IPS DF 4.7 (cell line): ENCODE measurements around the gene MRPL21.

Experiments
- DNase-seq: peaks from one replicate; pipeline ENCODE4 v3.0.0-alpha.2; 2013; ENCODE audit warnings: low spot score; ENCODE audit errors: extremely low read depth

Gene MRPL21

DNA sequence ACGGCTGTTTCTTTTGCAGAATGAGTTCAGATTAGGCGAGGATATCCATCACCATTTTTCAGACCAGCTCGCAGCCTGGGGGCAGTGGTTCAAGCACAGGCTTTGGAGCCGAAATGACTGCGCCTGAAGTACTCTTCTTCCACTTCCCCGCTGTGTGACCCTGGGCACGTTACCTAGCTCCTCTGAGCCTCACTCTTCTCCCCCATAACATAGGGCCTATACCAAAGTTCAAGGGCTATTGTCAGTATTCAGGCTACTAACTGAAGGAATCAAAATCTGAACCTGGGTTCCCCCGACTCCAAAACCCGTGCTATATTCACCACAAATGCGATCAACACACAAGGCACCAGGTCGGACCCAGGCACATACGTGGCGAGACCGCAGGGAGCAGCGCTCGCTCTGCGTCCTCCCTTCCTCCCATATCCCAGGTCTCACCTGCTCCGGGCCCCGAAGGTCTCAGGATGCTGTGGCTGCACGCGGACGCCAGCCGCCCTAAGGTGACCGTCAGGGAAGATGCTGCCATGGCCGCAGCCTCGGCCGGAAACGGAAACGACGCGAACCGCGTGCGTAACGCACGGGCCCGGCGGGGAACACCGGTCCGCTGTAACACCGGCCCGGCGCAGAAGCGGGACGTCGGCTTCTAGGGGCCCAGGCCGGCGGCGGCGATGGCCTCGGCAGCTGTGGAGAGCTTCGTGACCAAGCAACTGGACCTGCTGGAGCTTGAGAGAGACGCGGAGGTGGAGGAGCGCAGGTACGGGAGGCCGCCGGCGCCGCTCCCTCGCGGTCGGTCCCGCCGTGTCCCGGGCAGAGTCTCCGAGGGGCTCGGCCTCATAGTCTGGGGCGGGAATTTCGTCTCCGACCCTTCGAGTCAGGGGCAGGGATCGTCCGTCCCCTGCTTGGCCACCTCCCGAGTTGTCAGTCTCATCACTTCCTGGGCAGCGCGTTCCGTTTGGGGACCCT is at the start of gene MRPL21, which contains the start of gene IGHMBP2:
Gene MRPL21, minus strand, starts transcription at position 545 of the 960 bp plus-strand sequence. Its CDS starts 22 bp downstream, at position 523.
Gene IGHMBP2, plus strand, starts transcription at position 604 of the 960 bp plus-strand sequence. Its CDS starts 62 bp downstream, at position 666.
- DNase-seq: peak; percentile 41

DNA sequence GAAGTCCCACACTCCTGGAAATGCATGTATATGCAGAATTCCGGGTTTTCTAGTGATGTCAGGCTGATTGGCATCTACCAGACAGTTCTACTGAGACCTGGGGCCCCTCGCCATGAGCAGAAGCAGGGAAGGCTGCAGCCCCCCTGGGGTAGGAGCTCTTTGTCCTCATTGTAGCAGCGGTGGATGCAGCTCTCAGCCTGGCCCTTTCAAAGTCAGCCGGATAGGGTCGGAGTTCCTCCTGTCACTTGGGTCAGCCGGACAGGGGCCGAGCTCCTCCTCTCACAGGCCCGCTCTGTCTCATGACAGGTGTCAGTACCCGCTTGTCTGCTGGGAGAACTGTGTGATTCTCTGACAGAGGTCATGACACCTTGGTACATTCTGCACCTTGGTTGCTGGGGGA is 47.1 kb upstream of the MRPL21 start:
- DNase-seq: no peak

DNA sequence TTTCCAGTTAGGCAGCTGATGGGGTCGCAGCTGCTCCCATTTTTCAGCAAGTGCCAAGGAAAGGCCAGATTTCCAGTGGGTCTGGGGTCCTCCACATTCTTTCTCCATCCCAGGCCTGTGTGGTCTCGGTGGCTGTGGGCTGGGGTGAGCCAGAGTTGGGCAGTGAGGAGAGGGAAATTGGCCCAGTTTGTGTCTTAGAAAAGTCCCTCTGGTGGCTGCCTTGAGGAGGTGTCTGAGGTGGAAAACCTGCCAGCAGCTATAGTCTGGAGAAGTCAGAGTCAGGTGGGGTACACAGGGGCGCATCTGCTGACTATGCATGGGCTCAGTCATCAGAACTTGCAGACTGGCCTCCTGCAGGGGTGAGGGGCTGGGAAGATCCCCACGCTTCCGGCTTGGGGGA is 46.6 kb upstream of the MRPL21 start:
- DNase-seq: peak; percentile 38

DNA sequence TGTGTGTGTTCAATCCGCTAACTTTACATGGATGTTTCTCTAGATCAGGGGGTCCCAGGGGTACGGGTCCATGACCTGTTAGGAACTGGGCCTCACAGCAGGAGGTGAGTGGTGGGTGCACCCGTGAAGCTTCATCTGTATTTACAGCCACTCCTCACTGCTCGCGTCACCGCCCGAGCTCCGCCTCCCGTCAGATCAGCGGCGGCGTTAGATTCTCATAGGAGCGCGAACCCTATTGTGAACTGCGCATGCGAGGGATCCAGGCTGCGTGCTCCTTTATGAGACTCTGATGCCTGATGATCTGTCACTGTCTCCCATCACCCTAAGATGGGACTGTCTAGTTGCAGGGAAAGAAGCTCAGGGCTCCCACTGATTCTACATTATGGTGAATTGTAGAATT is 45.3 kb upstream of the MRPL21 start:
- DNase-seq: no peak

DNA sequence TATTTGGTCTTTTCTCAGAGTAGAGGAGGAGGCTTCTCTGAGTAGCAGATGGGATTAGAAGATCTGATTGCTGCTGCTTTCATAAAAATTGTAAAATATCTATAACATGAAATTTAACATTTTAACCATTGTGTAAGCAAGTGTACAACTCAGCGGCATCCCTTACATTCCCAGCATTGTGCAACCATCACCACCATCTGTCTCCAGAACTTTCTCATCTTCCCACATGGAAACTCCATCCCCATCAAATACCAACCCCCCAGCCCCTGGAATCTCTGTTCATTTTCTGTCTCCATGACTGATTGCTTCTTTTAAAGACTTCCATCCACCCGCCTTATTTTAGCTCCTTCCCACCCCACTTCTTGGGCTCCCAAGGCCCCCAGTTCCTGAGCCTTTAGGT is 44.9 kb upstream of the MRPL21 start:
- DNase-seq: no peak

DNA sequence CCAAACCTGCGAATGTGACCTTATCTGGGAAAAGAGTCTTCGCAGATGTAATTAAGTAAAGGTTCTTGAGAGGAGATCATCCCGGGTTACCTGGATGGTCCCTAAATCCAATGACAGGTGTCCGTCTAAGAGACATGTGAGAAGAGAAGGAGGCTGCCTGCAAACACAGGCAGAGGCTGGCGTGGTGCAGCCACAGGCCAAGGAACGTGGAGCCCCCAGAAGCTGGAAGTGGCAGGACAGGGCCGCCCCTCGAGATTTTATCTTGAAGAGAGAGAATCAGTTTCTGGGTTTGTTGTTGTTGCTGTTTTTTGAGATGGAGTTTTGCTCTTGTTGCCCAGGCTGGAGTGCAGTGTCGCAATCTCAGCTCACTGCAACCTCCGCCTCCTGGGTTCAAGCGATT is 43.5 kb upstream of the MRPL21 start:
- no peak for DNase-seq

DNA sequence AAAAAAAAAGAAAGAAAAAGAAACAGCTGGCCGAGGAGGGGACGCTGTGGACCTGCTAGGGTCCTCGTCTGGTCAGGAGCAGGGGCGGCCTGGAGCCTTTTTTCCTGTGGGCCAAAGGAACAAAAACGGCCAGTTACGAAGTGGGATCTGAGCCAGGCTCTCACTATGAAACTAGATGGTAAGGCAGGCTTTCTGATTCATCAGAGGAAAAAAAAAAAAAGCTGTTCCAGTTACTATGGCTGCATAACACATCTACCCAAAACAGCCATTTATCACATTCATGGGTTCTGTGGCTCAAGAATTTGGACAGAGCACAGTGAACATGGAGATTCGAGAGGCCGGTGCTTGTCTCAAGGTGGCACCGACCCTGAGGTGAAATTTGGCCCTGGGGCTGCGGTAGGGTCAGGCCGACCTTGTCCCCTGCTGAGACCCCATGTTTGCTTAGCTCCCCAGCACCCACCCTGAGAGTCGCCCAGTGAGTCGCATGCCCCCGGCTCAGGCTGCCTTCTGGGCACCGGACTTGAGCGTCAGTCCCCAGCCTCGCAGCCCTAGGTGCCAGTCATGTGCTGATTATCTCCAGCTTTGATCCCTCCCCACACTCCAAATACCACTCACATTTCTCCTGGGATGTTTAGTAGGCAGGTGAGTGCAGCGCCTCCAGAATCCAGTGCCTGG is 42.9 kb upstream of the MRPL21 start:
- no peak for DNase-seq

DNA sequence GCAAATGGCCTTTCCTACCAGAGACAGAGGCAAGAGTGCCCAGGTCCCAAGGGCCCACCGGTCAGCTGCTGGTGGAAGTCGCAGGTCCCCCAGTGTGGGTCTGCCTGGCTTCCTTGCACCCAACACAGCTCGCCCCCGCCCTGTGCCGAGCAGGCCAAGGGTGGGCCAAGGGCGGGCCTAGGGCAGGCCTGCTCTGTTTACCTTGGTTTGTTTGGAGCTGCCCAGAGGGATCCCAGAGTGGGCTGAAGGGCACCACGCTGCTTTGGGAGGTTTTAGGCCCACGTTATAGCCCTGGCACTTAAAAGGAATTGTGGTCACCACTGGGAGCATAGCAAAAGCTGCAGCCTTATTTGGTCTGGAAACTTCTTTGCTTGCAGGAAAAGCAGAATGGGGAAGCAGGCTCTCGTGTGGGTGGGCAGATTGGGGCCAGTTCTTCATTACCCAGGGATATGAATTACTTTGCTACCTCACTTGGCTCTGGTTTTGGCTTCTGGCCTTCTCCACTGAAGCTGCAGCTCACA is 39.2 kb upstream of the MRPL21 start:
- no peak for DNase-seq

DNA sequence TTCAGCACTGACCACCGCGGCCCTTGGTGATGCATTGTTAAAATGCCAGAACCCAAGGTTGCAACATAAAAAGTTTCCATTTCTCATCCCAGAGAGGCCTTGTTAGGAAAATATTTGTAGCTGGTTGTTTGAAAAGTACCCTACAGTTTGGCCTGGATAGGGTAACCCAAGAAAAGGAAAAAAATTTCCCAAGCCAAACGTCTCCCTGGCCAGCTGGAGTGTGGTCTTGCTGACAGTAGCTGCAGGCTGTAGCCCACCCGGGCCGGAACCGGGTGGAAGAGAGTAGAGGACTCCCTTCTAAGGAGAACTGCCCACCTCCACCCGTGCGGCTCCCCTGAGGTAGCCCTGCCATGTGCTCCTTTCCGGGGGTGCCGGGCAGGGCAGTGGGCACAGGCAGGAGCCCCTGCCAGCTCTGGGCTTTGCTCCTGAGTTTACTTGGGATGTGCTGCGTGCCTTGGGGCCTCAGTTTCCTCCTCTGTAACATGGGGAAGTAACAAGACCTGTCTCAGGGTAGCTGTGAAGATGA is 38.5 kb upstream of the MRPL21 start:
- DNase-seq: no peak

DNA sequence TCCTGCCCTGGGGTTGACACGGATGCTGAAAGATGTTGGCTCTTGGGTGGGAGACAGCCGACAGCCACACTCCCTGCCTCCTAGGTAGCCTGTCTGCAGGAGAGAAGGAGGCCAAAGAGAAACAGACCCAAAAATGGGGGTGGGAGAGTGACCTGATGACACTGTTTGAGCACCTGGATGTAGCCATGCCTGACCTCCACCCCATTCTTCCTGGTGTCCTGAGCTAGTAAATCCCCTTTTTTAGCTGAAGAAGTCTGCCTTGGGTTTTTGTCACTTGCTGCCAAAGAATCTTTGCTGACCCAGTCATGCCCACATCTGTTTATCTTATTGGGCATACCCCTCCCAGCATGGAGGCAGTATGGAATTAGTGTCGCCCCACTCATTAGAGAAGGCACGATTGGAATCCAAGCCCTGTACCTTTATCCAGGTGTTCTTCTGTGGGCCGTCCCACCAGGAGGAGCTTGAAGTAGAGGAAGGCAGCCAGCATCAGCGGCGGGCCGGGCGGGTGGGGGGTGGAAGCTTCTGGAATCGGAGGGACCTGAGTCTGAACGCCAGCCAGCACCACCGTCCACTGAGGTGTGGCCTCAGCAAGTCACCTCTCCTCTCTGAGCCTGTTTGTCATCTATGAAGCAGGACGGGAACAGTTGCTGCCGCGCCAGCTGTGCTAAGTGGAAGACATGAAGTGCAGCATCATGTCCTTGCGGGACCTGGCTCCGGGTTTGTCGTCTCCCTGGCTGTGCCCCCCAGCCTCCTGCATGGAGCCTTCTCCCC is 37.9 kb upstream of the MRPL21 start:
- DNase-seq: no peak

DNA sequence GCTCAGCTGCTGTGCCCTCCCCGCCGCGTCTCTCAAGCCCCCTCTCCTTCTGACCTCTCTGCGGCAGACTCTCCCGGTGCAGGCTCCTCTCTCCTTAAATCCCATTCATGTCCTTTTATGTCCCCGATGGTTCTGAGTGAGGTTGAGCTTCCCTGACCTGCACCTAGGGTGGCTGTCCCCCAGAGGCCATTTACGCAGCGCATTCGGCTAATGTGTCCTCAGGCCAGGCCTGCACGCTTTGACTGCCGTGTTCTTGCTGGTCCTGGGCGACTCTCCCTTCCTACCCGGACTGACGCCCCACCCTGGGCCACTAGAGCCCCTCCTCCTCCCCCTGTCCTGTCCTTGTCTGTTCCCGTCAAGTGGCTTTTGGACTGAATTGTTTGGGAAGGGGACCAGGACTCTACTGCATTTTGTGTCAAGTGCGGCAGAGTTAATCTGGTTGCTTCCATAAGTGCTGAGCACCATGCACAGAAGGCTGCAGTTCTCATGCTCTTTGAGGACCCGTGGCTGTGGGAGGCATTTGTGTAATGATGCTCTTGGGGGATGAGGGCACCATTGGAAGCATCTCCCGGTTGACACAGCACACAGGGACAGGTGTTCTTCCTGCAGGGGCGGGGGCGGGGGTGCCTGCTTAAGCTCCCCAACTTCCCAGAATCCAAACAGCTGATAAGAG is 37.2 kb upstream of the MRPL21 start:
- no peak for DNase-seq

DNA sequence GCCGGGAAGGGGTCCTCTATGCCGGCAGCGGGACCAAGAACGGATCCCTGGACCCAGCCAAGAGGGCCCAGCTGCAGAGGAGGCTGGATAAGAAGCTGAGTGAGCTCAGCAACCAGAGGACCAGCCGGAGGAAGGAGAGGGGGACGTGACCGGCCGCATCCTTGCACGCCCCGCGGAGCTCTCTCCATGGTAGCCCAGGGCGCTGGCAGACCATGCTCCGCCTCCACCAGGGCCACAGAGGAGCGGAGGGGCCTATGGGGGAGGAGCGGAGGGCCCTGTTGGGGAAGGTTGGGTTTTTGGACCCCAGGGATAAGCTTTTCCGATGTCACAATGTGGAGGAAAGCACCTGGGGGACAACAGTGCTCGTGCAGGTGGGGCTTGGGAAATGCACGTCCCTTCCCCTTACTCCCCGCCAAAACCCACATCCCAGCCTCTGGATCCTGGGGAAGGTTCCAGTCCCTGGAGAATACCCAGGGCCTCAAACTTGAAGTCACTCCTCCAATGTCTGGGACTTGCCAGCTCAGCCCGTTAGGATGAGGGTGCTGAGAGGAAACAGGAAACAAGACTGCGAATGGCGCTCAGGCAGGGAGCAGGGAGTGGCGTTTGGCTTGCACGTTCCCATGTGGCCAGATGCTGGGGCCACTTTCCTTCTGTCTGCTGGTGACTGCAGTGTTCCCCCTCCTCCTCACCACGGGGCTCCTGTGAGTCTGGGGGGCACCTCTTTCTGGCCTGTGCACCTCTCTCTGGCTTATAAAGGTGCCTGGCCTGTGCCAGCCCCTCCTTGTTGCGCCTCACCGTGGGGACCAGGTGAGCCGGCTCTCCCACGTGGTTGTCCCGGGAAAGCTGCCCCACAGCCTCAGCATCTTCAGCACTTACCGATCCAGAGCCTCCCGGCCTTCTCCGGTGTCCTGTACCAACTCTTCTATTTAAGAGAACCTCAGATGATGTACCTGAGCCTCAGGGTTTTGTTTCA is 36.2 kb upstream of the MRPL21 start:
- DNase-seq: no peak

DNA sequence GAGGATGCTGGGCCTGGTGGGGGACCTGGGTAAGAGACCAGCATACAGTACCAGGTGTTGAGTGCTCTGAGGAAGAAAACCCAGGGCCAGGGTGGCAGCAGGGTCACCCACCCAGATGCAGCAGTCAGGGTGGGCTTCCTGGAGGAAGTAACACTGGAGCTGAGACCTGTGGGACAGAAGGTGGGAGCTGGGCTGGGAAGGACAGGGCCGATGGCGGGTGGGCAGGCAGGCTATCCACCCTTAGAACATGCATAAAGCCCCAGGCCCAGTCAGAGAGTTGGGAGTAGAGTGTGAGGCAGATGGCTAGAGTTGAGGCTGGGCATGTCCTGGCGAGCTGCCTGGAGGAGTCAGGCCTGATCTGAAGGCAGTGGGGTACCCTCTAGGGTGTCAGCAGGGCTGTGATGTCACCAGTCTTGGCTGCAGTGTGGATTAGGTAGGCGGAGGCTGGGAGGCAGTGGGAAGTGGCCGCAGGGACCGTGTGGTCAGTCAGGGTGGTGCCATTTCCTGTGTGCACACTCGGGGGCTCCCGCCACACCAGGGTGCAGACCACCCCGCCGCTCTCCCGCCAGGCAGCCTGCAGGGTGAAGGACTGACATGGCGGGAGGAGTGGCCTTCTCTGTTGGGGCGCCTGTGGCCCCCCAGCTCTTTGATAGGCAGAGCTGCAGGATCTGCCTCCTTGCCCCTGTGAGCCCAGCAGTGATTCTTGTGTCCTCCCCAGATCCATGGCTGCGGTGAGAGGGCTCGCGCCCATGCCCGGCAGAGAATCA is 35.4 kb upstream of the MRPL21 start:
- no peak for DNase-seq

DNA sequence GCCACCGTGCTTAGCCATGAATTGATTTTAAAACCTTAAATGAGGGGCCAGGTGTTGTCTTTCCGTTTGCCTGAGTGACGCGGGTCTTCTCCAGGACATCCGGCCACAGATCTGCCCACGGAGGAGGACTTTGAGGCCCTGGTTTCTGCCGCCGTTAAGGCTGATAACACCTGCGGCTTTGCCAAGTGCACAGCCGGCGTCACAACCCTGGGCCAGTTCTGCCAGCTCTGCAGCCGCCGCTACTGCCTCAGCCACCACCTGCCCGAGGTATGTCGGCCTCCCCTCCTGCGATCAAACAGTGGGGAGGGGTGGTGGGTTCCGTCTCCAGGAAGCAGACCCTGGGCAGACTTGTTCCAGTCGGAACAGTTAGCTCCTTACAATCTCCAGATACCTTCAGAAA is 34.5 kb upstream of the MRPL21 start:
- no peak for DNase-seq

DNA sequence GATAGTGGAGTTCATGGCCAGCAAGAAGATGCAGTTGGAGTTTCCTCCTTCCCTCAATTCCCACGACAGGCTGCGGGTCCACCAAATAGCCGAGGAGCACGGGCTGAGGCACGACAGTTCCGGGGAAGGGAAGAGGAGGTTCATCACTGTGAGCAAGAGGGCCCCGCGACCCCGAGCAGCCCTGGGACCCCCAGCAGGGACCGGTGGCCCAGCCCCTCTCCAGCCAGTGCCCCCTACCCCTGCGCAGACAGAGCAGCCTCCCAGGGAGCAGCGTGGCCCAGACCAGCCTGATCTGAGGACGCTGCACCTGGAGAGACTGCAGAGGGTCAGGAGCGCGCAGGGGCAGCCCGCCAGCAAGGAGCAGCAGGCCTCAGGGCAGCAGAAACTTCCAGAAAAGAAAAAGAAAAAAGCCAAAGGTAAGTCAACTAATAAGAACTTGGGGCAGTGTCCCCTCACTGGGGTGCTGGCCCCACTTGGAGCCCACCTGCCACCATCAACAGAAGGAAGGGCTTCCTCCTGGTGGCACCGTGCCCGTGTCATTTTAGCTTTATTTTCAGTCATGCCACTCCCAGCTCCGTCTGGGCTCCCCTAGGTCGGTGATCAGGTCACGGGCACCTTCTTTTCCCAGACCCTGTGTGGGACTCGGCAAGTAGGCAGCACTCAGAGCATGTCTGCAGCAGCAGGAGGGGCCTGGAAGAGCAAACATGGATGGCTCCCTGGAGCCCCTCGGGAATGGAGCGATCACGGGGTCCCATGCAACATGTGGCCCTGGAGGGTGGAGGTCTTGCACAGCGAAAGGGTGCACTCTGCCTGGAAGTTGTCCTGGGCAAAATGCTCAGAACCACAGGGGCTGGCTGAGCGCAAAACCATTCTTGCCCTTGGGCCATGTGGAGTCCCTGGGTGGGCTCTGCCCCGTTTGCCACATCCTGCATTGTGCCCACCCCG is 33.3 kb upstream of the MRPL21 start:
- DNase-seq: no peak

DNA sequence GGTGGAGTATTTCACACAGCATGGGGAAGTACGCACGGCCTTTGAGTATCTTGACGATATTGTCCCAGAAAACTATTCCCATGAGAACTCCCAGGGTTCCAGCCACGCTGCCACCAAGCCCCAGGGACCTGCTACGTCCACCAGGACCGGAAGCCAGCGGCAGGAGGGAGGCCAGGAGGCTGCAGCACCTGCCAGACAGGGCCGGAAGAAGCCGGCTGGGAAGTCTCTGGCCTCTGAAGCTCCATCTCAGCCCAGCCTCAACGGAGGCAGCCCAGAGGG is 32.7 kb upstream of the MRPL21 start:
- no peak for DNase-seq

DNA sequence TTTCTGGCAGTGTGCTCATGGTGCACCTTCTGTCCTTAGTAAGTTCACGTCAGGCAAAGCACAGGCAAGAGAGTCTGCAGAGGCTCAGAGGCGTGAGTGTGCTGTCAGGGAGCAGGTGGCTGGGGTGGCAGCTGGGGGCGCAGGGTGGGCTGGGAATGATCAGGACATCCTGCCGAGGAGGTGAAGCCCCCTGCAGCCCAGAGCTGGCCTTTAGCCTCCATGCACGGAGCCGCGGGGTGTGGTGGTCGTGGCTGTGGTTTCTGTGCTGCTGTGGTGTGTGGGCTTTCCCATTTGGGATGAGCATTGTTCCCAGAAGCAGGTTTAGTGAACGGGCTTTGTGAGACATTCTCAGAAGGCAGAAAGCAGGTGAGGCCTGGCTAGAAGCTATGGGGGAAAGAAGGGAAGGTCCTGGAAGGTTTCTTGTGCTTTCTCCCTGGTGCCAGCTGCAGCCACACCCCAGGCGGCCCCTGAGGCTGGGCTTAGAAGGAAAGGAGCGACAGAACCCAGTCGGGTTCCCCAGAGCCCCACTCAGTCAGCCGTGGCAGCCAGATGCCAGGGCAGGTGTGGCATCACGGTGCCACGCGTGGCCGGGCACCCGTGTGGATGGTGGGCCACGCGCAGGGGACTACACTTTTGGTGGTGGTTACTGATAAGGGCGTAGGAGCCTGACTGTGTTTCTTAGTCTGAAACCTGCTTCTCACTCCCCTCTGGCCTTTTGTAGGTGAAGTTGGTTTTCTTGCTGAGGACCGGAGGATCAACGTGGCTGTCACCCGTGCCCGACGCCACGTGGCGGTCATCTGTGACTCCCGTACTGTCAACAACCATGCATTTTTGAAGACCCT is 32.1 kb upstream of the MRPL21 start:
- DNase-seq: no peak
